Activated CD4-positive, alpha-beta T cell treated with anti-CD3 and anti-CD28 coated beads, Interleukin-2, amount 50 U/mL, for 48 hours (primary cell): Measurements from ENCODE around the gene SAP30L.

Source experiments
- DNase-seq, 2 experiments: peaks; one replicate each; pipeline ENCODE4 v3.0.0-alpha.2; 2020

The SAP30L gene

GRCh38 chr5:154466147-154466546, 20.4 kb downstream of the SAP30L start:
- no peak for DNase-seq

GRCh38 chr5:154466671-154467070, 20.9 kb downstream of the SAP30L start:
- DNase-seq = no peak

DNA sequence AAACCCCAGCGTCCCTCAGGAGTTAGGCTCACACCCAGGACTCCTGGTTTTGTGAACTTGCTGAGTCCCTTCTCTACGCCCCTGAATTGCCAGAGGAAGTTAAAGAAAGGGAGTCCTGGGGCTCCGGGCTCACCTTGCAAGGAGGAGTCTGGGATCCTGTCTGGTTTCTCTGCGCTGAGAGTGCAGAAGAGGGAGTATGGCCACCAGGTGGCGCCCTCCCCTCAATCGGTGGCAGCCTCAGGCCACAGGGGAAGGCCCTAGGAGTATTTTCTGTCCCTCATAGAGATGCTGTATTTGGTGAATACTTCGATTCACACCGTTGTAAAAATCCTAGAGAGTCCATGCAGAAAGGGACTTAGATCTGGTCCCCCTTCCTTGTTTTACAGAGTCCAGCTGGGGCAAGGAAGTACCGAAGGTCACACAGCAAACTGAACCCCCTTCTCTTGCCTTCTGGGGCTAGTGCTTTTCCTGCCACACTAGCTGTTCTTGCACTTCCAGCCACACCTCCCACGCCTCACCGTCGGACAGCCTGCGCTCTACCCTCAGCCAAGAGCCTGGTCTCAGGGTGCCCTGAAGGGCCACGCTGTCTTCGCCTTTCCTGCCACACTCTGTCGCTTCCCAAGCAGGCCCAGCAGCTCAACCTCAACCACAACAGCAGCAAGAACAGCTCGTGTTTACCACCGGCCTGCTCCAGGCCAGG, 22.0 kb downstream of the SAP30L start:
- peak; percentile 86 to 87 for DNase-seq

DNA sequence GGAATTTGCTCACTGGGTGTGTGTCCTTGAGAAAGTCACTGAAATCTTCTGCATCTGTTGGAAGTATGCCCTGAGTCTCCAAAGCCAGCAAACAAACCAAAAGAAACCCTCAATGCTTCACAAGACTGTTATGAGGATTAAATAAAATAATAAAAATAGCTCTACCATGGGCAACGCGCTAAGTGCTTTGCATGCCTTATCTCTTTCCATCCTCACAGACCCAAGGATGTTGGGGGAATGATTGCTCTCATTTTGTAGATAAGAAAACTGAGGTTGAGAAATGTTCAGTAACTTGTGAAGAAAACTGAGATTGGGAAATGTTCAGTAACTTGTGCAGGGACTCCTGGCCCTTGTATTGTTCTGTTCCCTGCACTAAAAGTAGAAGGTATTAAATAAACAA, 24.3 kb downstream of the SAP30L start:
- DNase-seq = no peak

DNA sequence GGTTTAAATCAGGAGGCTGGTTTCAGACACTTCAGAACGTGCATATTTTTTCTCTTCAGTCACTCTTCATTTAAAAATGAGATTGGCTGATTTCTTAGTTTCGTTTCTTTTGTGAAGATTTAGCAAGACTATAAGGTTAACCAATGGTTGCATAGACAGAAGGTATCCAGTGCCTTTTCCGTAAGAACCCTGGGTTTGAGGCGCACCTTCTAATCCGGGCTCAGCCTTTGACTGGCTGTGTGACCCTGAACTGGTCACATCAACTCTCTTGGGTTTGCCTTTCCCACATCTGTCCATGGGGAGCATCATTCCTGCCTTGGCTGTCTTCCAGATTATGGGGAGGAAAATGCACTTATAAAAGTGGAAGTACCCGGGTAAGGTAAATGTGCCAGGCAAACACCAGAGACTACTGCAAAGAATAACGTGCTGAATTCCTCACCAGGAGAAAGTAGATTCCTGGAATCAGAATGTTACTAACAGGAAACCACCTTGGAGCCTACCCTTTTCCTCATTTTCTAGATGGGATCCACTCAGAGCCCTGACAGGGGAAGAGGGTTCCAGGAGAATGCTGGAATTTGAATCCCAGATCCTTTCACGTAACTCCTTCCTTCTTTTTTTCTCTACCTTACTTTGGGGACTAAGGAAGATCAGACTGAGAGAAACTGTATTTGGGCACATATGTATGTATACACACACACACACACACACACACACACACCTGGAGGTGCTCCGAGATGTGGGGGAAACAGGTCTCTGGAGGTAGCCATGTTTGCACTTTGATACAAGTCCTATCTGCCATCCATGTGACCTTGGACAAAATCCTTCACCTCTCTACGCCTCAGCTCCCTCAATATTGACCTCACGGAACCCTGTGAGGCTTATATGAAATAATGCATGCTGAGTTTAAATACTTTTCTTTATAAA, 25.4 kb downstream of the SAP30L start:
- no peak for DNase-seq

DNA sequence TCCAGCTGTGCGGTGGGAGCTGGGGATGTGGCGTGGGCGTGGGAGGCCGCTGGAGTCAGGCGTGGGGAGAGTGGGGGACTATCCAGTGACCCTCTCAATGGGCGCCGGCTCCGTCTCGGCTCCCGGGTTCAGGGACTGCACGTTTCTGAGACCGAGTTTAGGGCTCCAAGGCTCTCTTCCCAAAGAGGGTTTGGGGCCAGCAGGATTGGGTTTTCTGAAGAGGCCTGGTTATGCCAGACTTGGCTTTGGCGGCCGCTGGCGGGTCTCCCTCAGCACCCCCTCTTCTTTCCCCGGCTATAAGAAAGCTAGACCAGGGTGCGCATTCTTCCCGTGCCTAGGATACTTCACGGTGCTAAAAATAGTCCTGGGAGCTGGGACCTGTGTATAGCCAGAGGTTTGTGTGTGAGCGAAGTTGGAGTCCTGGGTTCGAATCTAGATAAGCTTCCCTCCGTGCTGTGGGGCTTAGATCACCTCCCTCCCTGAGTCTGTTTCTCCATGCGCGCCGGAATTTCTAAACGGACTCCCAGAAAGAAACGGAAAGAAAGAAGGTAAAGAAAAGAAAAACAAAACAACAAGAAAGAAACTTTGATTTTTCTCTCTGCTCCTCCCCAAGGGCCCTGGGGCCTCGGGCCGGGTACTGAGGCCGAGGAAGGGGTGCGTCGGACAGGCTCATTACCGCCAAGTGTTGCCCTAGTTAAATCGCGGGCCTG, 27.2 kb downstream of the SAP30L start:
- DNase-seq = no peak

DNA sequence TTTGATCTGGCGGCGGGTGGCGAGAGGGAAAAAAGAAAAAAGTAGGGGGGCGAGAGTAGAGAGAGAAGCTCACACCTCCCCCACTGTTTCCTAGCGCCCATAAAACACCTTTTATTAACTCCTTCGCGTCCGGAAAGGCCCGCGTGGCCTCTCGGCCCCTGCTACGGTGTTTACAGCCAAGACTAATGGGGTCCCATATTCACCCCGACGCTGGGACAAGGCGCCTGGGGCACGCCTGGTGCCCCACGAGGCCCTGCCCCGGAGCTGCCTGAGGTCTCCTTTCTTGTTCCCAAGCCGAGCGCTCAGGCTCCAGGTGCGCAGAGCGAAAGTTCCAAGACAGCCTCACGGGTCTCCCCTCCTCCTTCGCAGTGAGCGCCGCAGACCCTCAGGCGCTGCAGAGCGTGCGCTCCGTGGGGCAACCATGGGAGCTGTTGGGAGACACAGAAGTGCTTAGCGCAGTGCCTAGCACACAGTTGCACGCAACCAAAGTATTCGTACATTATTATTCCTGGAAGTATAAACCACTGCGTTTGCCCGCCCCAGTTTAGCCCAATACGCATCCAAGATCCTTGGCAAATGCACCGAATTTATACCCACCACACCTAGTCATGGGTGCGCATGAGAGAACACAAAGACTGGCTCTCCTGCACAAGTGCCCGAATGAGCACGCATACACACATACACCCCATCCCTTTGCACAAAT, 27.9 kb downstream of the SAP30L start:
- DNase-seq = no peak

GRCh38 chr5:154474396-154475334, 28.9 kb downstream of the SAP30L start:
- no peak for DNase-seq

DNA sequence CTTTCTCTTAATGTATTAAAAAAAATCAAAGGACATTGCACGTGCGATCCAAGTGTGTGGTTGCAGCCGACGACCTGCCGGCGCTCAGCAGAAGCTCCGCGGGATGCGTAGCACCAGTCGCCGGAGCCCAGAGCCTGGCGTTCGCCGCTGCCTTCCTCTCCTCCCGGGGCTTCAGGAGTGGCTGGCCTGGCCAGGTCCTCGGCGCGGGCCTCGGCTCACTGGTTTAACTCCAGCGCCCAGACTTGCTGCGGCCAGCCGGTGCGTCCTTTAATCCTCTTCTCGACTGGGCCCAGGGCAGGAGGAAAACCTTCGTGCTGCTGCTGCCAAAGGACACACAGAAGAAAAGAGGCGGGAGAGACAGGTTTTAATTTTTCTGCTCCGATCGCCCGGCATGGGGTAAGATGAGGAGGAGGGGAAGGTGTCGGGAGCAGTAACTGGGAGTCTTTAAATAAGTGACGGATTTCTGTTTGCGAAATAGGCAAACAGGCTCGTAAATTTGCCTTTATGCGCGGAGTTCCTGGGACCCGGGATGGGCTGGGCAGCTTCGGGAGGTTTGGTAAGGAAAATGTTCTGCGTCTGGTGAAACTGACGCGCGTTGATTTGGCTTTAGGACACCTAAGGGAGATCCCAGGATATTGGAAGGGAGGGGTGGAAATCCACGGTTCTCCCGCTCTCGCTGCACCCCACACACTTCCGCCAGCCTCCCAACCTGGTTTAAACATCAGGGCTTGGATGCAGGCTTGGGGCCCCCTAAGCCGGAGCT, 30.0 kb downstream of the SAP30L start:
- peak in 1 of 2 experiments; percentile 32 for DNase-seq

DNA sequence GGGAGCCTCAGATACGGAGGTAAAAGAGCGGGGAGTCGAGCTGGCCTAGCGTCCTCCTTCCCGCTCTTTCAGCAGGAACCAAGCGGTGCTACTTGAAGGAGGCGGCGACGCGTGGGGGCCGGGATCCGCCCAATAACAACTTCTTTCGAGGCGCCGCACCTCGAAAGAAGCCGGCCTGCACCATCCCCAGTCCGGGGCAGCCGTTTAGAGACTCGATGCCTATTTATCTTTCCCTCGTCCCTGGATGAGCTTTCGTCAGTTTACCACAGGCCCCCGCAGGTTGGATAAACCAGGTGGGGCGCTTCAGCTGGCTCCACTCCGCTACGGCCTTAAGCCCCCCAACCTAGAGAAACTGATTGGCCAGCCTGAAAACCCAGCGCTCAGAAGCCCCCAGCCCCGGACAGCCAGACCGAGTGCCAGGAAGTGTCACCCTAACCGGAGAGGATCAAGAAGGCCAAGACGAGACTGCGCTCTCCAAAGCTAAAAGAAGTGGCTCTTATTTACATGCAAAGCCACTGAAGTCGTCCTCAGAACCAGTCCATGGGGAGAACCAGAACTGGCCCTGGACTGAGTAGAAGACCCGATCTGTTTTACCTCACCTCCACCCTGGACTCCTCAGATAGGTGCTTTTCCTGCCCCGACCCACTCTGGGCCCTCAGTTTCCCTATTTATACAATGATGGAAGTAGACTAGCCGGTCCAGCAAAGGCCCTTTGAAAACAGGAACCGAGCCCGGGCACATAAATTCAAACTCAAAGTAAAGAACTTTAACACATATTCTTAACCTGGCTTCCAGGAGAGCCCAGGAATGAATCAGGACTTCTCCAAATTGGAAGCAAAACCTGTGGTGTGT, 30.8 kb downstream of the SAP30L start:
- DNase-seq = peak in 1 of 2 experiments; percentile 24

GRCh38 chr5:154477382-154478223, 31.8 kb downstream of the SAP30L start:
- DNase-seq = peak in 1 of 2 experiments; percentile 25

GRCh38 chr5:154478224-154478565, 32.4 kb downstream of the SAP30L start, which contains the start of gene HAND1:
TSS of gene HAND1 (minus strand) at chr5:154478227. CDS start at chr5:154478008, 219 bp downstream.
- DNase-seq = no peak

- DNase-seq = no peak
Measured at GRCh38 chr5:154478752-154479159, 33.0 kb downstream of the SAP30L start.

DNA sequence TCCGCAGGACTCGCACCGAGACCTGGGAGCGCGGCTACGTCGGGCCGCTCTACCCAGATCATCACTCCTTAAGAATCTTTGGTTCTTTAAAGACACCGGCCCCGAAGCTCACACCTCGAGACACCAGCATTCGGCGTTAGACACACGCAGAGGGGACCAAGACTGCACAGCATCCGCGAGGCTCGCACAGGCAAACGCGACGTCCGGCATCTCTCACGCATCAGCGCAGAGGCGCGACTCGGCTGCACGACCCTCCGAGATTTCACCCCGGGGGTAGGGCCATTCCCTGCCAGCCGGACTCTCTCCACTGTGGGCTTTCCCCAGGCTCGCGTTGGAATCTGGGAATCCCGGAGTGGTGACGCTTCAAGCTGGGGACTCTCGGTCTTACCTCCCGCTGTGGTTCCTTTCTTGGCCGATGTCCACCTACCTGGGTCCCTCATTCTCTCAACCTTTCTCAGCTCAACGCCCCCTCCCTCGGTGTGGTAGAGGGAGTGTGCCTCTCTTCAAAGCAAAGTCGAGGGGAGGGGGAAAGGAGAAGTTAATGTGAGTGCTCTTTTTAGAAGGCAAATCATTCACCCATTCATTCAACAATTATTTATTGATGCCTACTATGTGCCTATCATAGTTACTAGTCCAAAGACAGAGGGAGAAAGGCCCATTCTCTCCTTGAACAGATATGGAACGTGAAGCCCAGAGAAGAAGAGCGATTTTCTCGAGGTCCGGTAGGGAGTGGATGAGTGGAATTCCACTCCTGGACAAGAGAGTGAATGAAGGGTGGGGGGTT, 33.6 kb downstream of the SAP30L start:
- DNase-seq = peak in 1 of 2 experiments; percentile 33

DNA sequence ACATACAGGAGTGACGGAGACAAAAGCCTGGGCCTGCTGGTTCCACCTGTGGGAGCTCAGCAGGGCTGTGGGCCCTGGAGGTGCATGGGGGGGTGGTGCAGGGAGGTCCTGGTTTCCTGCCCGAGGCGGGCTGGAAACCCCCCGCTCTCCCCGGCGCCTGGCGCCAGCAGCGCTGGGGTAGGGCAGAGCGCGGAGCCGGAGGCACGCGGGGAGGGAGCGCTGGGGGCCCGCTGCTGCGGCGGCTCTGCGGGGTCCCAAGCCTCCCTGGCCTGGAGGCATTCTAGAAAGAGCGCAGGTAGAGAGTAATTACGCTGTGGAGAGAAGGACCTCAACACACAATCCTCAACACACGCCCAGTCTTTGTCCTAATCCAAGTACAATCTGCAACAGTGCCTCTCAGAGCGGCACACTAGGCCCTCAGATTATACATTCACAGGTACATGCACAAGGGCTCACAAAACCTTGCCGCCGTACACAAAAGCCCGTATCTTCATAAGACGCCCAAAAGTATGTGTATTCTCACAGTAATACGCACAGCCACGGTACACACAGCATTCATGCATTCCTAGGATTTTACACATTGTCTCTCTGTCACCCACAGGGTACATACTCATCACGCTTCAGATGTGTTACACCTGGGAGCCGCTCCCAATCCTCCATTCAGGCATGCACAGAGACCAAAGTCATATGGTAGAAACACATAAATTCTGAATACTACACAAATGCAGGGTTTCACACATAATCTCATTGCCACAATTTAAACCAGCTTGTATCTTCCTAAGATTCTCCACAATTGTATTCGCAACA, 34.4 kb downstream of the SAP30L start:
- DNase-seq = no peak

DNA sequence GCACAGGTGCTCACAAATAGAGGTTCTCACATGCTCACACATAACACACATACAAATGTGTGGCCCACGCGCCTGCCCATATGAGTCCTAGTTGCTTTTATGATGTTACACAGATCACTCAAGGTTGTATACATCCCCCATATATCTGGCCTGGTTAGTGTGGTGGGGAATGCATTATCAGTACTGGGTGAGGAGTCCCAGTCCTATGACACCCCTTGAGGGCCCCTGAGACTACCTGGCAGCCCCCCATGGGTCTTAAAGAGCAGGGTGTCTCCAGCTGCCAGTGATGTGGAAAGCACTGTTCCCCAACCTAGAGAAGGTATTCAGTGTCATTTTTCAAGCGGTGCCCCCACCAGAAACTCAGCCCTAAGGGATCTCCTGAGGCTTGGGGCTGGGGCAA, 35.0 kb downstream of the SAP30L start:
- no peak for DNase-seq
